H9 (cell line): Measurements from ENCODE around the gene TACR1. TPM values are rescaled to one million over a fixed set of nuclear protein-coding genes. Genes with fewer than 3 reads are reported as not detected.

ENCODE experiments used
- DNase-seq: peaks from one replicate; pipeline ENCODE4 v3.0.0-alpha.2; 2017
- H2AFZ ChIP-seq: one replicate; pipeline ENCODE4 v1.6.1; 2013; ENCODE audit warnings: mild to moderate bottlenecking, low read length, control low read depth, moderate library complexity
- H2AK5ac ChIP-seq: 2 replicates; pipeline ENCODE4 v1.6.1; 2013; ENCODE audit warnings: low read length, control low read depth, mixed read lengths; ENCODE audit not compliant: insufficient read length
- H2BK120ac ChIP-seq: one replicate; pipeline ENCODE4 v1.6.1; 2013; ENCODE audit warnings: low read depth, mild to moderate bottlenecking, low read length, control low read depth, inconsistent platforms; ENCODE audit not compliant: poor library complexity, severe bottlenecking
- H2BK12ac ChIP-seq: 2 replicates; pipeline ENCODE4 v1.6.1; 2013; ENCODE audit warnings: low read length, control low read depth, mixed read lengths, low read depth; ENCODE audit not compliant: insufficient read length
- H2BK15ac ChIP-seq: 2 replicates; pipeline ENCODE4 v1.6.1; 2013; ENCODE audit warnings: low read depth, low read length, control low read depth
- H2BK20ac ChIP-seq: one replicate; pipeline ENCODE4 v1.6.1; 2013; ENCODE audit warnings: low read depth, mild to moderate bottlenecking, low read length, control low read depth, inconsistent platforms; ENCODE audit not compliant: poor library complexity, severe bottlenecking
- H2BK5ac ChIP-seq: 2 replicates; pipeline ENCODE4 v1.6.1; 2013; ENCODE audit warnings: low read length, control low read depth, mixed read lengths; ENCODE audit not compliant: insufficient read length
- H3K14ac ChIP-seq: 2 replicates; pipeline ENCODE4 v1.6.1; 2013; ENCODE audit warnings: low read length, control low read depth; ENCODE audit not compliant: insufficient read depth
- H3K18ac ChIP-seq: 2 replicates; pipeline ENCODE4 v1.6.1; 2013; ENCODE audit warnings: low read depth, mild to moderate bottlenecking, mixed read lengths, low read length, control low read depth; ENCODE audit not compliant: insufficient read length
- H3K23ac ChIP-seq: 2 replicates; pipeline ENCODE4 v1.6.1; 2013; ENCODE audit warnings: low read length, control low read depth, mixed read lengths, low read depth; ENCODE audit not compliant: insufficient read length
- H3K23me2 ChIP-seq: 2 replicates; pipeline ENCODE4 v1.6.1; 2013; ENCODE audit warnings: low read depth, mild to moderate bottlenecking, mixed read lengths, low read length, control low read depth; ENCODE audit not compliant: insufficient read length, poor library complexity, severe bottlenecking
- H3K27ac ChIP-seq: 2 replicates; pipeline ENCODE4 v1.5.1; 2013; ENCODE audit warnings: low read length, control low read depth, mixed read lengths, low read depth; ENCODE audit not compliant: insufficient read length
- H3K27me3 ChIP-seq: 2 replicates; pipeline ENCODE4 v1.6.1; 2013; ENCODE audit warnings: low read length, control low read depth, inconsistent platforms; ENCODE audit not compliant: insufficient read depth
- H3K4ac ChIP-seq: 2 replicates; pipeline ENCODE4 v1.6.1; 2013; ENCODE audit warnings: low read depth, mild to moderate bottlenecking, control low read depth, inconsistent platforms, low read length, moderate library complexity
- H3K4me1 ChIP-seq: 2 replicates; pipeline ENCODE4 v1.6.1; 2013; ENCODE audit warnings: low read length, control low read depth, inconsistent platforms; ENCODE audit not compliant: insufficient read depth
- H3K4me2 ChIP-seq: 2 replicates; pipeline ENCODE4 v1.6.1; 2013; ENCODE audit warnings: low read length, control low read depth, mixed read lengths; ENCODE audit not compliant: insufficient read length, insufficient read depth
- H3K56ac ChIP-seq: 2 replicates; pipeline ENCODE4 v1.6.1; 2013; ENCODE audit warnings: low read depth, mild to moderate bottlenecking, mixed read lengths, low read length, control low read depth; ENCODE audit not compliant: insufficient read length
- H3K79me1 ChIP-seq: 2 replicates; pipeline ENCODE4 v1.6.1; 2013; ENCODE audit warnings: low read depth, mild to moderate bottlenecking, moderate library complexity, low read length, control low read depth, inconsistent platforms; ENCODE audit not compliant: insufficient read depth, poor library complexity, severe bottlenecking
- H3K79me2 ChIP-seq: 2 replicates; pipeline ENCODE4 v1.6.1; 2013; ENCODE audit warnings: low read length, control low read depth, inconsistent platforms; ENCODE audit not compliant: insufficient read depth
- H3K9ac ChIP-seq: 2 replicates; pipeline ENCODE4 v1.6.1; 2013; ENCODE audit warnings: low read length, control low read depth, mixed read lengths; ENCODE audit not compliant: insufficient read length; ENCODE audit errors: extremely low read depth
- H3K9me3 ChIP-seq: one replicate; pipeline ENCODE4 v1.6.1; 2013; ENCODE audit warnings: low read depth, low read length, inconsistent platforms; ENCODE audit not compliant: control insufficient read depth
- H3T11ph ChIP-seq: one replicate; pipeline ENCODE4 v1.6.1; 2013; ENCODE audit warnings: mild to moderate bottlenecking, low read length, control low read depth, inconsistent platforms
- H4K20me1 ChIP-seq: one replicate; pipeline ENCODE4 v1.6.1; 2013; ENCODE audit not compliant: control insufficient read depth, insufficient read length, insufficient read depth
- H4K5ac ChIP-seq: 2 replicates; pipeline ENCODE4 v1.6.1; 2013; ENCODE audit warnings: low read depth, mild to moderate bottlenecking, mixed read lengths, low read length, control low read depth; ENCODE audit not compliant: insufficient read length
- H4K8ac ChIP-seq: replicated peaks from 2 replicates; pipeline ENCODE4 v1.6.1; 2013; ENCODE audit warnings: low read length, control low read depth, mixed read lengths, low read depth; ENCODE audit not compliant: insufficient read length
- H4K91ac ChIP-seq: 2 replicates; pipeline ENCODE4 v1.6.1; 2013; ENCODE audit warnings: low read depth, mild to moderate bottlenecking, moderate library complexity, mixed read lengths, low read length, control low read depth; ENCODE audit not compliant: insufficient read length
- H3K27ac Mint-ChIP-seq, 3 experiments: 2 replicates in 2 of 3; 3 replicates in 1 of 3; pipeline ENCODE4 v1.8.0; 2020 to 2021; ENCODE audit warnings: mixed read lengths in 3 of 3, mild to moderate bottlenecking in 1 of 3, moderate library complexity in 1 of 3
- H3K27me3 Mint-ChIP-seq: 2 replicates; pipeline ENCODE4 v1.8.0; 2021; ENCODE audit warnings: low read depth, mild to moderate bottlenecking, moderate library complexity, mixed read lengths
- H3K36me3 Mint-ChIP-seq, 3 experiments: 2 replicates in 2 of 3; 3 replicates in 1 of 3; pipeline ENCODE4 v1.8.0; 2020 to 2021; ENCODE audit warnings: low read depth in 3 of 3, mixed read lengths in 3 of 3; ENCODE audit not compliant: insufficient read depth in 1 of 3
- H3K4me1 Mint-ChIP-seq, 2 experiments: 2 replicates each; pipeline ENCODE4 v1.8.0; 2020; ENCODE audit warnings: mixed read lengths in 2 of 2
- H3K4me3 Mint-ChIP-seq, 2 experiments: 2 replicates in 1 of 2; 3 replicates in 1 of 2; pipeline ENCODE4 v1.8.0; 2020 to 2021; ENCODE audit warnings: mild to moderate bottlenecking in 2 of 2, mixed read lengths in 2 of 2, moderate library complexity in 1 of 2
- H3K9me3 Mint-ChIP-seq, 2 experiments: 2 replicates in 1 of 2; 3 replicates in 1 of 2; pipeline ENCODE4 v1.8.0; 2020; ENCODE audit warnings: mild to moderate bottlenecking in 2 of 2, mixed read lengths in 2 of 2, moderate library complexity in 1 of 2
- CTCF ChIP-seq: fragments of 200-600 bp; sonication (generic); conservative IDR thresholded peaks from 3 replicates; pipeline ENCODE4 v1.8.0; 2021; ENCODE audit warnings: antibody characterized with exemption, mild to moderate bottlenecking
- WGBS: extraction: QIAGEN DNeasy Blood & Tissue Kit; methylation state at CpG from one replicate; pipeline ENCODE4 v1.1.7; 2013; ENCODE audit warnings: missing lambda C conversion rate, low lambda C conversion rate, mixed read lengths; ENCODE audit not compliant: insufficient read length; ENCODE audit errors: extremely low coverage; 5-methylcytosine and 5-hydroxymethylcytosine counted together
- total RNA-seq: library from RNA; stranded (reverse); gene quantifications from 2 replicates; pipeline ENCODE4 v1.2.1, GENCODE V29; 2021

The TACR1 gene
- total RNA-seq, 1 experiment from 2014 or later = 1.4 TPM

GRCh38 chr2:75066121-75066902 lies 133.0 kb downstream of the TACR1 start:
- Histone ChIP-seq H2BK12ac (no peak overlapping the region), H3K23me2 (no peaks in the 10 kb centered on the region), H3K27ac (no peak overlapping the region), H2BK120ac (no peak overlapping the region), H3T11ph (no peak overlapping the region), H3K9me3 (no peaks in the 10 kb centered on the region), H3K27me3 (no peaks in the 10 kb centered on the region), H3K18ac (no peak overlapping the region), H3K79me1 (no peaks in the 10 kb centered on the region), H2AK5ac (no peak overlapping the region), H3K9ac (no peak overlapping the region), H4K91ac (no peak overlapping the region), H4K5ac (no peak overlapping the region), H2BK15ac (no peak overlapping the region), H3K14ac (no peak overlapping the region), H3K79me2 (no peaks in the 10 kb centered on the region), H2BK5ac (no peak overlapping the region), H3K23ac (no peak overlapping the region), H4K8ac (no peak overlapping the region), H3K4me1 (peaks cover 2% of the 10 kb centered on the region; the same call in 1 of the 2 replicates), H4K20me1 (peaks cover under 1% of the 10 kb centered on the region), H3K4ac (no peak overlapping the region), H3K56ac (no peak overlapping the region), H2BK20ac (no peak overlapping the region), H3K4me2 (no peak overlapping the region), H2AFZ (no peak overlapping the region)
- DNase-seq = no peak
- no CpG with 5 or more reads among the region's 6 CpGs for WGBS
- no peak overlapping the region for H3K27ac Mint-ChIP-seq
- H3K9me3 Mint-ChIP-seq = no peaks in the 10 kb centered on the region
- no peaks in the 10 kb centered on the region; a peak in 1 of 7 replicates for H3K36me3 Mint-ChIP-seq
- H3K27me3 Mint-ChIP-seq = peaks cover 2% of the 10 kb centered on the region
- no peak for TF ChIP-seq CTCF
- peaks cover 12 to 13% of the 10 kb centered on the region in 2 experiments for H3K4me1 Mint-ChIP-seq
- no peak overlapping the region for H3K4me3 Mint-ChIP-seq
